AG08396 (cell line): ENCODE results near the gene FGF18.

Experiments
- DNase-seq: peaks from one replicate; pipeline ENCODE4 v3.0.0; 2012; ENCODE audit warnings: low spot score, mixed read lengths

Gene FGF18

DNA sequence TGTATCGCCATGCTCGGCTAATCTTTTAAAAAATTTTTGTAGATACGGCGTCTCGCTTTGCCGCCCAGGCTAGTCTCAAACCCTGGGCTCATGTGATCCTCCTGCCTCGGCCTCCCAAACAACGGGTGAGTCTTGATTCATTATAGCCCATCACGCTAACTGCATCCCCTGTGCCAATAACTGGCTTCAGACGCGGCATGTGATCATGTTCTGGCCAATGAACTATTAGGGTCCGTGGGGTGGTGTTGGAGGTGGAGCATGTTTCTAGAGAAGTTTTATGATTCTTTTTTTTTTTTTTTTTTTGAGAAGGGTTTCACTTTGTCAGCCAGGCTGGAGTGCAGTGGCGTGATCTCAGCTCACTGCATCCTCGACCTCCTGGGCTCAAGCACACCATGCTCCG lies 51.0 kb downstream of the FGF18 start:
- DNase-seq, result no peak

DNA sequence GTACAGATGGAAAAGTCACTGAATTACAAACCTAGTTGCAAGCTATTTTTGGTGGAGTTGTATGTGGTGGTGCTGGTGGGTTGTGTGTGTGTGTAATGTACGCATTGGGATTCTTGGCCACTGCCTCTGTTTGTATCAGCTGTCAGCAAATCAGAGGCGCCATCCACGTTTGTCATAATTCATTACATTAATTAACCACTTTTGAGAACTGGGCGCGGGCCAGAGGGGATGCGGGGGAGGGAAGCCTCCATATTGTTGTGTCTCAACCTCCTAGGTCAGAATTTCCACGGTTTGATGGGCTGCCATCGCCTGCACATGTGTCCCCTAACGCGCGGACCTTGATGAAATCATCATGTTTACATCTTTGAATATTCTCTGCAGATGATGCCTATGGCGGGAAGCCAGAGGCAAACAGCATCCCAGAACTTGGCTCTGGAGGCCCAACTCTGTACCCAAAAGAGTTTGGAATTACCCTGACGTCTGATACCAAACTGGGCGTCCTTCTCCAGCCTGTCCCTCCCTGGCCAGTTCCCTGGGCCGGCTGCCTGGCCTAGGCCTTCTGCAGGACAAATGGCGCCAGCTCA lies 54.9 kb downstream of the FGF18 start:
- DNase-seq, result no peak

DNA sequence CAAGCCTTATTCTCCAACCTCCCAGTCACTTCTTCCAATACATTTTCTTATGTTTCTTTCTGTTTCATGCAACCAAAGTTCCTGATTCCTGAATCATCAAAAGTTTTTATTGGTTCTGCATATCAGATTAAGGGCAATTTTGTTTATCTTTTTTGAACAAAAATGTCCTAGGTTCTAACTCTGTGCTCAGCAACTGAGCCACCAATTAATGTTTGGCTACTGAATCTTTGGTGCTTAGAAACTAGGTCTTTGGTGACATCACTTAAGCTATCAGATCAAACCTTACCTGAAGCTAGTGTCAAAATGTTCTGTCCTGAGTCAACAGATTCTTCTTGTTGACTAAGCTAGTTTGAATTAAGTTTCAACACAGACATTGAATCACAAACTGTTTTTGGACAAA lies 56.1 kb downstream of the FGF18 start:
- no peak for DNase-seq

DNA sequence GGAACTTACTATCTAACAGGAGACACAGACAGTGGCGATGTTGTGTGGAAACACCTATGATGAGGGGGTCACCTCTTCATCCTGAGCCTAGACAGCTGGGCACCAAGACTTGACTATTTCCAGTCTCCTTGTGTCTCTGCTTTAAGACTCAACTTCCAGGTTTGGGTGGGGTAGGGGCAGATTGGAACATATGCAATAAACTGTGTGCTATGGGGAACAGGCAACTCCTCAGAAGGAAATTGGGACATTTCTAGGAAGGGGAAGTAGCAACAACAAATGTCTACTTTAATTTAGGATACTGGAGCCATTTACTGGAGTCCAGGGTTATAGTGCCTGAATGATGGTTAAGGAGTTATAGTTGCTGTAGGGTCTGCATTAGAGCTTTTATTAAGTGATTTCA lies 57.3 kb downstream of the FGF18 start:
- DNase-seq, result no peak

DNA sequence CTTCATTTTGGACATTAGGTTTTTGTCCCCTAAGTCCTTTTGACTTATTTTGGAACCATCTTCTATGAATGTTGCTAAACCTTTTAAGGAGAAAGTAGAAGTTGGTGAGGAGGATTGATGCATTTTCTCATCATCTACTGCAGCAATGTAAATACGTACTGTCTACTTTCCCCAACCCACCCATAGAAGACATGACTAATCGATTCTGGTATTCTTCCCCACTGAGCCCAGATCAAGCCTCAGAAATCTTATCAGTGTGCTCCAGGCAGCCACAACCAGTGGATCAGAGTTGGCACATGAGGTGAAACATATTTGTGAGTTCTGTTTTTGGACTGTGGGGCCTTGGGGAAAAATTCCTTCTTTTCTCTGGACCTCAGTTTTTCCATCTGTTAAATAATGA lies 57.7 kb downstream of the FGF18 start:
- DNase-seq, result no peak

DNA sequence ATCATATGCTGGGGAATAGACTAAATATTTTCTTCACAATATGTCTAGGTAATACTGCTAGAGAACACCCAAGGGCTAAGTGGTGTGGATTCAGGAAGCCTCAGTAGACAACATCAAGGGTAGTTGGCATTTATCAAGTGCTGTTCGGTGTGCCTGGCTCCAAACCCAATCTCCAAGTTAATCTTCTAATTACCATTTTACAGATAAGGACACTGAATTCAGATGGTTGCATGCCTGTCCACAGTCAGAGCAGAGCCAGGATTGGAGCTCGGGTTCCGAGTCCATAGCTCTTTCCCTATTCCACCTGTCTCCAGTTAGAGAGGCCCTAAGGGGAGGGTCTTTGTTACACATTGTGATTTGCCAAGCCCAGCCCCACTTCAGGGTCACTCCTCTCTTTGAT lies 58.2 kb downstream of the FGF18 start:
- DNase-seq, result no peak

DNA sequence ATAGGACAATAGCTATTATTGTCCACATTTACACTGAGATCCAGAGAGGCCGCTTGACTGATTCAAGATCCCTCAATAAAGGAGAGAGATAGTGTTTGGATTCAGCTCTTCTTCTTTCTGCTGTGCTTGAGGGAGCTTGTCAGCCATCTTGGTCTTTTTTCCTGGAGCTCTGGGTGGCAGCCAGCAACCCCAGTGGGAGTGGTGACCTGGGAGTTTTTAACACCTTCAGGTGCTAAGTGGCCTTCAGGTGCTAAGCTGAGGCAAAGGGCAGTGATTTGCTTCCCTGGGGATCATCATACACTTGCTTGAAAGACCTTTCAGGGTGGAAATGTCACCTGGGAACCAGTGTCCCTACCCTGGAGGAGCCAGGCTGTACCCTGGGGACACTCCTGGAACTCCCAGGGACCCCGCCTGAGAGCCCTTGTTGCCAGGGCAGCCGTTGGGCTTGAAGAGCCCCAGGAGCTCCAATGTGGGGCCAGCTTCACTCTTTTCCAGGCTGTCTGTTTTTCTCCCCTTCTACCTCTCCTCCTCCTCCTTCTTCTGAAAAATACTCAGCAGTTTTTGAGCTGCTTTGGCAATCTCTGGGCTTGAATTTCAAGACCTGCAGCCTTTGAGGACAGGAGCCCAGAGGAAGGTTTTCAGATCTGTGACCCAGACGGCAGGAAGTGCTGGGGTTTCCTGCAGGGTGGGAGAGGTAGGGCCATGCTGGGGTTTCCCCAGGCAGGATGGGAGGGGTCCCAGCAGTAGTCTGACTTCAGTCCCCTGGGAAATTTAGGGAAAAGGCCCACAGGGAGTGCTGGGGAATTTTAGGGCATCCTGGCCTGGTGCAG lies 59.7 kb downstream of the FGF18 start:
- no peak for DNase-seq

DNA sequence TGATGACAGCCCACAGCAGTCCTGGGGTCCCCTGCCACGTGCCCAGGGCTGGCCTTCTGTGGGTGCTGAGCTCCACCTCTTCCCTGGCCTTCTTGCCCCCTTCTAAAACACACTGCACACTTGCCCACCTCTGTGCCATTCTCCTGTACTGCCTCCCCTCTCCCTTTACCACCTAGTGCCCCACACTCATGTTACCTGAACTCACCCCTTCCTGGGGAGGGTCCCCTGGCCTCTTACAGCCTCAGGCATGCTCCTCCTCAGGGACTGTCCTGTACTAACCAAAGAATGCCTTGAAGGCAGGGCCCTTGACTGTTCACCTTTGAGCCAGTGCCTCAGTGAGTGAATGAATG lies 60.3 kb downstream of the FGF18 start:
- DNase-seq, result no peak

DNA sequence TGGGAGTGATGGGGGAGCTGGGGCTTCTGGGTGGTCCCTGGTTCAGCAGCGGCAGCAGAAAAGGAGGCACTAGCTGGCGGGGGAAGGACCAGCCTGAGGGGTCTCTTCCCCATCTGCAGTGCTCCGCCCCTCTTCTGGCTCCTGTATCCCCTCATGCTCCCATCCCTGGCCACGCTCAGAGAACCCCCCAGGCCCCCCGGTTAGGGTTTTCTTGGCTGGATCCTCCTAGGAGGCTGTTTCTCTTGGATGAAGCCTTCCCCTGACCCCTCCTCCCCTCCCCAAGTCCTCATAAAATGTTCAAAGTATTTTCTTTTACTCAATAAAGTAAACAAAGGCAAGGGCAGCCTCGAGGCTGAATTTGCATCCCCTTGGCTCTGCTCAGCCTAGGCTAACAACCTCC lies 60.8 kb downstream of the FGF18 start:
- DNase-seq, result no peak

DNA sequence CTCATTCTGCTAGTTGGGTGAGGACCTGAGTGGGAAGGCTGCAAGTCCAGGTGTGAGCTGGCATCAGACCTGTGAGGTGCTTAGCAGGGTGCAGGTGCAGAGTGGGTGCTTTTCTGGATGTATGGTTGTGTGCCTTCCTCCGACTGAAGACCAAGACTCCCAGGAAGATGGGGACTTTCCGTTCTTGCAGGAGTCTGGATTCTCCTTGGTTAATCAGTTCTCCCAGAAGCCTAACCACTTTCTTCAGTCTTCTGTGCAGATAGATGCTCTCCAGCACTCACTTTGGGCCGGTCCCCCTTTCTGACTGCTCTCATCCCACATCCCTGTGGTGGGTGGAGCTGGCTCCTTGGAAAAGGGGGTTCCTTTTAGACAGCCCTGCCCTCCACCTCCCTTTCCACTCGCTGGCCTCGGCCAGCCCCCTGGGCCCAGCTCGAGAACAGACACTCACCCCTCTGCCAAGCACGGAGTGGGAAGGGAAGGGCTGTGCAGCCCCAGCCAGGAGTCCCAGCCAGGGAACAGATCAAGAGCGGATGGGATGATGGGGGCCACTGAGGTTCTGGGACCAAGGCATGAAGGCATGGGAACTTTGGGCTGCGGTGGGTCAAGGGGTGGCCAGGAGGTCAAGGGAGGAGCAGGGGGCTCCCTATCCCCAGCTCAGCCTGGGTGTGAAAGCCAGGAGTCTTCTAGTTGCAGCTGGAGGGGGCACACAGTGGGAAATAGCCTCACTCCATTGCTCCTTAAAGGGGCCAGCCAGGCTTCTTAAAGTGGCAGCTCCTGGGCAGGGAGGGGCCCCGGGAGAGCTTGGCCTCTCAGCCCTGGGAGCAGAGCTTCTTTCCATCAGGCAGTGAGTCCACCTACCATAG lies 62.4 kb downstream of the FGF18 start:
- no peak for DNase-seq

DNA sequence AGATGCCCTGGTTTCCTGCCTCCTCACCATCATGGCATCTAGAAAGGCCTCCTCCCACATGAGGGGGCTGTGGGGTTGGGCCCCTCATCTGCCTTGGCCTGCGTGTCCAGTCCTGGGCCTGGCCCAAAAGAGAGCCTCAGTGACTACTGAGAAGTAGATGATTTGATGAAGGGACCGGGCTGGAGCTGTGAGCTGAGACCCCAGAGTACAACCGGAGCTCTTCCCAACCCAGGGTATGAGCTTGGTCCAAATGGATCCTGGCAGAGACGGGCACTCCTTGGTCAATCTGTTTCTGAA lies 62.9 kb downstream of the FGF18 start:
- DNase-seq, result no peak

DNA sequence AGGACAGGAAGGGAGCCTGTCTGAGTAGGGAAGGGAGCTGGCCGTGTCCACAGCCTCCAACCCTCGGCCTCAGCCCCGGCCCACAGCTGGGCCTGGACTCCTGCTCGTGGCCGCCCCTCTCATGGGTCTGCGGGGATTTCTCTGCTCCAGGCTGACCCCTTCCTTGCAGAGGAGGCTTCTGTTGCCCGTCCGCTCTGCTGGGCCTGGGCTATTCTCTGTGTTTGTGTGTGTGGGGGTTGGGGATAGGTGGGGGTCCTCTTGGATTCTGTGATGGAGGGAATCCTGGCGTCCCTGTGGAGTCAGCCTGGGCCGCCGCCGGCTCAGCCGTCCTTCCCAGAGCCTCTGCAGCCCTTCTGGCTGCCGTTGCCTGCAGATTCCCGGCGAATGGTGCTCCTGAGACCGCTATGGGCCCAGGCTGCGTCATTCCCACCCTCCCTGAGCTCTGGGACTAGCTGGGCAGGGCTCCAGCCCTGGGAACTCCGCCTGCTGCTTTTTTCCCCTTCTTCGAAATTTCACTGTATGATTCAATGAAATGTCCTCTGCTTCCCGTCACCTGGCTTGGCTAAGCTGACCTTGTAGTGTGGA lies 64.2 kb downstream of the FGF18 start:
- DNase-seq, result peak; percentile 90

DNA sequence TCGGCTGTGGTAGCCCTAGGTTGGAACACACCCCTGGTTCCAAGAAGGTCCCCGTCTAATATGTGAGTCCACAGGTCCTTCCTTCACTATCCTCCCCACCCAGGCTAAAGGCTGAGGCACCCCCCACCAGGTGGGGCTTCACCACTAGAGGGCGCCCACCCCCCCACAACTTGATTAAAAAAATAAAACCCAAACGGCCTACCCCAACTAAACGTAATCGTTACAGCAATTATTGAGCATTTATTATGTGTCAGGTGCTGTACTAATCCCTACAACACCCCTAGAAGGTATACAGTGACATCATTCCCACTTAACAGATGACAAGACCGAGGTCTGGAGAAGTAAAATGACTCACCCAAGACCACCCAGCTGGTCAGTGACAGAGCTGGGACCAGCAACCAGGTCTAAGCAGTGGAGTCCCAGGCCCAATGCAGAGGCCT lies 65.0 kb downstream of the FGF18 start:
- DNase-seq, result peak; percentile 63

DNA sequence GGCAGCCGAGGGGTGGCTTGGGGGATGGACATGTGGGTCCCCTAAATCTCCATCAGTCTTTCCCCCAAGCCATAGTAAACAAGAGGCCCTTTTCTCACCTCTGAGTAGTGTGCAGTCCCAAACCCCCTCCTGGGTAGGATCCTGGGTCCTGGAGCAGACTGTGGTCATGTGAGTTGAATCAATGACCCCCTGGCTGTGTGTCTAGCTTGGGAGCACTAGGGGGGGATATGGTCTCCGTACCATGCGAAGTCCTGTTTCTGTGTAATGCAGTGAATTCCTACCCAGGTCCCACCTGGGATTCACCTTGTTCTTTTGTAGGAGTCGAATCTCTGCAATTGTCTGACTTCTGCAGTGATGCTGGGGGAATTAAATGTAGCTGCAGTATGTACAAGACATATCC lies 66.2 kb downstream of the FGF18 start:
- DNase-seq, result no peak

DNA sequence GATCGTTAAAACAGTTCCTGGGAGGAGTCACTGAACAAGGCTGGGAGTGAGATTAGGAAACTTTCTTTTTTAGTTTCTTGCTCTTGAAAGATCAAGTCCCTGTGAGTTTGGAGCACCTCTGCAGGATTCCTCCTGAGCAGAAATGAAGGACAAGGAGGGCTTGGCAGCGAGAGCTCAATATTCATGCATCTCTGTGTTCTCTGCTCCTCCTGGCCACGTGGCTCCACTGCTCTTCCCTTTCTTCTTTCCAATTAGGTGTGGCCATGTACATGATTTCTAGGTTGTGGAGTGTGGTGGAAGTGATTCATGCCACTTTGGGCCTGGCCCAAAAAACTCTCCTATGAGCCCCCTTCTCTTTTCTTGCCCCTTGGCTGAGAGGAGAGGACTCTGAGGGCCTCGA lies 67.2 kb downstream of the FGF18 start:
- DNase-seq, result no peak

DNA sequence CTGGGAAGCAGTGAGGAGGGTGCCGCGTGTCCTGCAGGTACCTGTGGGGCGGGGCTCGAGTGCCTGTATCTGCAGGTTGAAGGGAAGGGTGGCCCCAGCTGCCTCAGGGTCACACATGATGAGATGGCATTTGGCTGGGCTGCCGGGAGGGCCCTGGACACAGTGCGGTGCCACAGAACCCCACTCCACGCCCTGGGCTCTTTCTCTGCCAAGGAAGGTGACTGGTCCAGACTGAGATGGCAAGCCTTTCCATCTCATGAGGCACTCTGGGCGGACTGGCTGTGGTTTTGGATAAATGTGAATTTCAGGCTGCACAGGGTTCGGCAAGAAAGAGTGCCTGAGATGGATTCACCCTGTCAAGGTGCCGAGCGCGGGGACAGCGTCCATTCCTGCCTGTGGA lies 69.4 kb downstream of the FGF18 start:
- no peak for DNase-seq

DNA sequence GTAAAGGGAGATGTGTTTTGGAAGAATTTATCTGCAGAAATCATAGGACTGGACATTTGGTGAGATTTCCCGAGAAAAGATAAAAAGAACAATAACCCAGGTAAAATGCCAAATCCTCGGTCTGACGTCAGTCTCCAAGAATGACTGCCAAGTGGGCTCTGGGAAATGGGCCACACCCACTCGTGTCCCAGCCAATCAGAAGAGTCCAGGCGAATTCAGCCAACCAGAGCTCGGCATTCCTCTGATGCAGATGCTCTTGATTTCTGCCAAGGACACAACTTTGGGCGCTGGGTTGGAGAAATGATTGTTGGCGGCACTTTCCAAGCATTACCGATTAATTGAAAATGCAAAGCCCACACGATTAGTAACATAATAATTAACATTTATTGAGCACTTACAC lies 73.3 kb downstream of the FGF18 start:
- DNase-seq, result no peak

DNA sequence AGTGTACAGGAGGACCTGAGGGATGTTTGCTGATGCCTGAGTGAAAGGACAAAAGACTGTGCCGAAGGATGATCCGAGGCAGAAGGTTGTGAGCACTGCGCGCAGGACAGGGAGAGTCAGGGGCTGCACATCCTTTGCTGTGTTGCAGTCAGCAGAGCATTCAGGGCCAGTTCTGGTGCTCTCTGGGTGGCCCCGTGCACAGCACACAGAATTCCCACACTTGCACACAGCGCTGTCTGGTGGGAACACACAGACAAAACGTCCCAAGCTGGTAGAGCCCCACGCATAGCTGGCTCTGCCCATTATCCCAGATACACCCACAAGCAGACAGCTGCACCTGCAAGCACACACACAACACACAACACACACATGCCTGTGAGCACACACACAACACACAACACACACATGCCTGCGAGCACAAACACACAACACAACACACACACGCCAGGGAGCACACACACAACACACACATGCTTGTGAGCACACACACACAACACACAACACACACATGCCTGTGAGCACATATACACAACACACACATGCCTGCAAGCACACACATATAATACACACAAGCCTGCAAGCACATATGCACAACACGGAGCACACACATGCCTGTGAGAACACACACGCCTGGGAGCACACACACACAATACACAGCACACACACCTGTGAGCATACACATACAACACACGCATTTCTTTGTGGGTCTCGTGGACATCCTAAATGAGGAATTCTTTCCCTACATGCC lies 74.4 kb downstream of the FGF18 start:
- no peak for DNase-seq

DNA sequence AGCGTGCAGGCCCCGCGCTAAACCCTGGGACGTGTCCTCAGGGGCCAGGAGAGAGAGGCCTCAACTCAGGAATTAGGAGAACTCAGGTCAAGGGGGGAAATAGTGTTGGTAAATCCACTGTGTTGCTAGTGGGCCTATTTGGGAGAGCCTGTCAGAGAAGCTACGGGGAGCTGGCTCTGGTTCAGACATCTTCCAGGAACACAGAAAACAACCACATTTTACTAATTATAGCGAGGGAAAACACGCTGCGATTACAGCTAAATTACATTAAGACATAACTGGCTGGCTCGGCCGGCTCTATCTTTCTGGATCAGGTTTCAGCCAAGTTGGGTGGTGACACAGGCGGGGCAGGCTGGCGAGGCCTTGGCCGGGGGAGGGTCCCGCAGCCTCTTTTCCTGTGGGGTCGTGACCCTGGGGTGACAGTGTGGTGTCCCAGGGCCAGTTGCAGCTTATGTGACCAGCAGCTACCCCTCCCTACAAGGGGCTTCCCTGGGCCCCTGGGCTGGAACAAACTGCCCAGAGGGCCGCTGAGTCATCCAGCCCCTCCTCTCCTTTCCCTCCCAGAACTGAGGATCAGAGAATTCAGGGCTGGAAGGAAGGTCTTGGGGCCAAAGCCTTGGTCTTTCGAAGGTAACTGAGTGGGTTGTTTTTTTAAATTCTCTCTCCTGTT lies 75.1 kb downstream of the FGF18 start:
- peak; percentile 74 for DNase-seq

DNA sequence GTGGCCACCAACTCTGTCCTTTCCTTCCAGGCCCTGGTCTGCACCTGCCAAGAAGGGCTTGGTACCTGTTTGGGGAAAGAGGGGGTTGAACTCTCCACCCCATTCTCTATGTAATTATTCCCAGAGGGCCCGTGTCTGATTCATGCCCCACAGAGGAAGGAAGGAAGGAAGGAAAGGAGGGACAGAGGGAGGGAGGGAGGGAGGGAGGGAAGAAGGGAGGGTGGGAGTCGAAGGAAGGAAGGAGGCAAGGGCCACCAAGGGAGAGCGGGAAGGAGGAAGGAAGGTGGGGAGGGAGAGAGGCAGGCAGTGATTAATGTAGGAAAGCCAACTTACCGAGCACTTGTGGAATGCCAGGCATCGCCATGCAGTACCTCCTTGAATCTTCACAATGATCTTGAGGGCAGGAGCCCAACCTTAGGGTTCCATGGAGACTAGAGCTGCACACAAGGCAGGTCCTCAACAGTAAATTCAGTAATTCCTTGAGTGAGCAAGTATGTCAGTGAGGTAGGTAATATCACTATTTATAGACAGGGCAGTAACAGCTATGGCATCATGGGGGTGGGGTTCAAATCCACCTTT lies 75.8 kb downstream of the FGF18 start:
- no peak for DNase-seq

DNA sequence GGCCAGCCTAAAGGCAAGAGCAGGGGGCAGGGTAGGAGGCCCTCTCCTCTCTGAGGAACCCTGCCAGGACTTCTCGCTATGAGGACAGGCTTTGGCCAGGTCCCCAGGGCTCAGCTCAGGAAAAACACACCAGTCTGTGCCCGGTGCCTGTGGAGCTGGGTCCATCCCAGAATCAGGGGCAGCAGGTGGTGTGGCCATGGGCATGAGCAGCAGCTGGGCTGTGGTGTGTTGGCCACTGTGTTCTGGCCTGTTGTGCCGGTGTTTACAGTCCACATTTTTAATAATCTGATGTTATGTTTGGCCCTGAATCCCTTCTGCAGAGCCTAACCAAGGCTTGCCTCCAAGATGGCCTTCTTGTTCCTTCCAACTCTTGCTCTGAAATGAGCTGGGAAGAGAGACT lies 77.0 kb downstream of the FGF18 start:
- no peak for DNase-seq
